NK-92 treated with Interleukin-12 subunit alpha and Interleukin-12 subunit beta, amount 100 ng/mL, for 24 hours (cell line): ENCODE measurements around the gene ATP6V1B1.

Experiments
- DNase-seq: peaks from one replicate; lab custom pipeline; 2025; lab: John Stamatoyannopoulos, UW

Gene ATP6V1B1

DNA sequence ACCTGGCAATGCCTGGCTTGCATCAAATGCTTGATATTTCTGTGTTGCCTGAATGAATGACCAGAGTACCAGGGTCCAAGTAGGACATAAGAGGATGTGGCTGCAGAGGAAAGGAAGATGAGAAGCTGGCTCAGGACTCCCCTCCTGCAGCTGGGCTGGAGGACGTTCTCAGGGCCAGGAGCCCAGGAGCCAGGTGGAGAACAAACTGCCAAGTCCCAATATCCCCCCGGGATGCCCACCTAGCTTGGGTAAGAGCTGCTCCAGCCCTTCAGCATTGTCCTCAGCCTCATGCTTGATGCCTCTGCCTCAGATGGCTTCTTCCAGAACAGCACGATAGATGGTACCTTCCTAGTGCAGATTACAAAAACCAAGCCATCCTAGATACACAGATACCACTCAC, 8.6 kb upstream of the ATP6V1B1 start:
- DNase-seq: no peak

DNA sequence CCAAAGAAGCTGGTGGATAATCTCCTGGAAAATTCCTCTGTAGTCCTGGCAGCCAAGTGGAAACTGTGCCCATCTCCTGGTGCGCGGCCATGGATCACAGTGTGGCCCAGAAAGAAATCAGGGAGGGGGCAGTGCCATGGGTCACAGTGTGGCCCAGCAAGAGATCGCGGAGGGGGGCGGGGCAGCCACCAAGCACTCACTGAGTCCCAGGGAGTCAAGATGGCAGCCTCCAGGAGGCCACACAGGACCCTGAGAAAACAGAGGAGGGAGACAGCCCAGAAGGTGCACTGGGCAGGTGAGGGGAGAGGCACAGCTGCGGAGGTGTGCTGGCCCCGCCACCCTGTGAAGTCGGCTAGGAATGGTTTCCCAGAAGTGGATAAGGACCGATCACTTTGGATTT, 8.1 kb upstream of the ATP6V1B1 start:
- DNase-seq: no peak

DNA sequence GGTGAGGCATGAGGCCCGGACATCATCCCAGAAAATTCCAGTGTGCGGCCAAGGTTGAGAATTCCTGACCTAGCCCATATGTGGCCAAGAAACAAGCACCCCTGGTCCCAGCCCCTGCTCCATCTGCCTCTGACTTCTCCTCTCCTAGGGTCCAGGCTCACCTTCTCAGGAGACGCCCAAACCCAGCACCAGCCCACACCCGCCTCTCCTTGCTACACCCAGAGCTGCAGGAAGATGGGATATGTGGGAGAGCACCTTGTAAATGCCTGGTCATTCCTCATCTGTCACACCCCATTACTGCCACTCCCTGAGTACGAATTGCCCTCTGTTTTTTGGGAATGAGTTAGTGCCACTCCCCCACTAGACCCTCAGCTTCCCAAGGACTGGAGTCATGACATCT, 7.3 kb upstream of the ATP6V1B1 start:
- DNase-seq: no peak

DNA sequence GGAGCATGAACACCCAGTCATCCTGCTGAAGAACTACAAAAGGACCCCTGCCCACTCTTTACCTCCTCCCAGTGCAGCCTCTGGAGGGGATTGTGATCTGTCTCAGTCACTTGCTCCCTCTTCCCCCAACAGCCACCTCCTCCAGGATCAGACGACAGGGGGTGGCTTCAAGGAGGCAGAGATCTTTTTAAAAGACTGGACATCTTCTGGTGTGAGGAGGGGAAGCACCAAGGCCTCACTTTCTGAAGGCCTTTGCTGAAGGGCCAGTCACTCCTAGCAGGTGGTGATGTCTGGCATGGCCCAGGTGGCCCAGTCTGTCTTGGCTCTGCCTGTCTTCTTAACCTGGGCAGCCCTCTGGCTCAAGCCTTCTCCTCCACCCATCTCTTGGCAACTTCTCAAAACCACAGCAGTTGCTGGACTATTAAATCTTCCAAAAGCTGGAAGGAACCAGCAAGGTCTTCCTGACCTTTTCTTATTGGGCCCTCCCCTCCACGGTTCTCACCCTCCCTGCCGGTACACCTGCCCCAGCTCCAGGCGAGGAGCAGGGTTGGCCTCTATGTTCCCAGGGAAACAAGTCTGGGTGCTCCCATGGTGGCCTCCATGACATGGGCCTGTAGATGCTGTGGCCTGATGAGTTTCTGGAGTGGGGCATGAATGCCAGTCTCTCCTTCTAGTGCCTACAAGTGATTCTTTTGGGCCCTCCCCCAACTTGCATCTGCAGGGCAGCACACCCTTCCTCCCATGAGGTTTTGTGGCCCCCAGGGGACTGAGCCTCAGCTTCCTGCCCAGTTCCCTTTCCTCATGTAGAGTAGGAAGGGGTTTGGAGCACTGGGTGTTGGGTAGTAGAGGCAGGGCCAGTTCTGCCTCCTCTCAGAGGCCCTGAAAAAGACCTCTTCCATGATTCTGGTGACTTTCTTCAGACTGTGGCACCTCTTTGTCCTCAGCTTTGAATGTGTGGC, 5.0 kb upstream of the ATP6V1B1 start:
- no peak for DNase-seq

DNA sequence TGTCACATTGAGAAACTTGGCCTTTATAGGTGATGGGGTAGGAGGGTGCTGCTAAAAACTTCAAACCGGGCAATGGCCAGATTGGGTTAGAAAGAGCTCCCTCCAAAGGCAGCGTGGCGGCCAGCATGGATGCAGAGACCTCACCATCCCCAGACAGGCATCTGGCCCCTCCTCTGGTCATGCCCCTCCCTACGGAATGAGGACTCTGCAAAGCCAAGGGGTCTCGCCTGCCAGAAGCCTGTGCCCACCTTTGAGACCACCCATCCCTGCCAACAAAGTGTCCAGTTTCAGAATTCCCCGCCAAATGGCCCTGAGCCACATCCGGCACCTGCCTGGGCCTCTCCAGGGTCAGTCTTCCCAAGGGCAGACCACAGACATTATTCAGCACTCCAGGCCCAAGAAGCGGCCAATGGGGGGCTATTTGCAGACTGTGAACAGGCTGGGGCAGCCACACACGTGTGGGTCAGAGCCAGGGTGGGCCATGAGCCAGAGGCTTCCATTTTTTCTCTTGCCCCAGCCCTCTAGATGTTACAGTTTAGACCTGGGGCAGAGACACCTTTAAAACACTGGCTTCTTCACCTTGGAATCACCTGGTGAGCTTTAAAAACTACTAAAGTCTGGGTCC, 4.2 kb upstream of the ATP6V1B1 start:
- no peak for DNase-seq

DNA sequence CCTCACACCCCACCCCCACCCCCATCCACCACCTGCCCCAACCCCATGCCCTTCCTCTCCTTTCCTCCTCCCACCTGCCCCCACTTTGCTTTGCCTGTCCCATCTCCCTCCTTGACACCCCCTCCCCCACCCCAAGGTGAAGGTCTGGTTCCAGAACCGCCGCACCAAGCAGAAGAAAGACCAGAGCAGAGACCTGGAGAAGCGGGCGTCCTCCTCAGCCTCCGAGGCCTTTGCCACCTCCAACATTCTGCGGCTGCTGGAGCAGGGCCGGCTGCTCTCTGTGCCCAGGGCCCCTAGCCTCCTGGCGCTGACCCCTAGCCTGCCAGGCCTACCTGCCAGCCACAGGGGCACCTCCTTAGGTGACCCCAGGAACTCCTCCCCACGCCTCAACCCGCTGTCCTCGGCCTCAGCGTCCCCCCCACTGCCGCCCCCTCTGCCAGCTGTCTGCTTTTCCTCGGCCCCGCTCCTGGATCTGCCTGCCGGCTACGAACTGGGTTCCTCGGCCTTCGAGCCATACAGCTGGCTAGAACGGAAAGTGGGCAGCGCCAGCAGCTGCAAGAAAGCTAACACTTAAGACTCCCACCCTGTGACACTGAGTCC, 3.0 kb upstream of the ATP6V1B1 start:
- no peak for DNase-seq

DNA sequence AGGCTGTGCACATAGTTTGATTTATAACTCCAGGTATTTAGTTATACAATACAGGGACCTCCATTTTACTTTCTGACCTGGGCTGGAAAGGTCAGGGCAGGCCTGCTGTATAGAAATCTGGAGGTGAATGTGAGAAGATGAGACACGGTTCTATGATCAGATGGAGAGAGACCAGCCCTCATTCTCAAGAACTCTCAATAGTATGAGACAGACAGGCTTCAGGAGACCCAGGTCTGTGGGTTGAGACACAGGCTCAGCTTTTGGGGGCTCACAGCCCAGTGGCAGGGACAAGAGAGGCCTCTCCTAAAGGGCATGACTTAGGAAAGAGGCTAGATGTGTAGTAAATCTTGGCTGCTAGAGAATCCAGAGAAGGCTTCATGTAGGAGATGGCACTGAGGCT, 719 bp upstream of the ATP6V1B1 start:
- no peak for DNase-seq

DNA sequence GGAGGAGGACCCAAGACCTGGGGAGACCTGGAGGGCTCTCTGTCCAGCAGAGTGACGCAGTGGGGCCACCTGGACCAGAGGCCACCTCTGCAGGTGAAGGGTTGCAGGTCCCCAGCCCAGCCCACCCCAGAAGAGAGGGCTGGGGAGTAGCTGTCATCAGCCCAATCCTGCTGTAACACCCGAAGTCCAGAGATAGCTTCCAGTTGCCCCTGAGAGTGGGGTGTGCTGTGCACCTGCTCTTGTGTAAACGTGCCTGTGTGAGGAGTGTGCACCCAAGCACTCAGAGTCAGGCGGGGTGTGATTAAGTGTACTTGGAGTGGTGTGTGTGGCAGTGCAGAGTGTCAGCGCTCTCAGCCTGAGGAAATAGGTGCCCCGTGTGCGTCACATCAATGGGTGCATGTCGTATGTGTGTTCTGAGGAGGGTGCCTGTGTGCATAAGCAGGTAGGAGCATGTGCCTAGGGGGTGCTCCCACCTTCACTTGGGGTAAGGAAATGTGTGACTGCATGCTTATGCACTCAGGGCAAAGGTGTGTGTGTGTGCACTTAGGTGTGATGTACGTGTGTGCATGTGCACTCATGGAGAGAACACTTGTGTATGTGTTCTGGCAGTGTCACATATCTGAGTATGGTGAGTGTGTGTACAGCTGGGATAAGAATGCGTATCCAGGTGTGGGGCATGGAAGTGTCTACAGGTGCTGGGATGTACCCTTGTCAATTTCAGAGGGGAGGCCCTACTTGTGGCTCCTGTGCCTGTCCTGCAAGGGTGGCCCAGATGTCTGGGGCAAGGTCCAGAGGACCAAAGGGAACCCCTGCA, 672 bp downstream of the ATP6V1B1 start:
- DNase-seq: no peak

DNA sequence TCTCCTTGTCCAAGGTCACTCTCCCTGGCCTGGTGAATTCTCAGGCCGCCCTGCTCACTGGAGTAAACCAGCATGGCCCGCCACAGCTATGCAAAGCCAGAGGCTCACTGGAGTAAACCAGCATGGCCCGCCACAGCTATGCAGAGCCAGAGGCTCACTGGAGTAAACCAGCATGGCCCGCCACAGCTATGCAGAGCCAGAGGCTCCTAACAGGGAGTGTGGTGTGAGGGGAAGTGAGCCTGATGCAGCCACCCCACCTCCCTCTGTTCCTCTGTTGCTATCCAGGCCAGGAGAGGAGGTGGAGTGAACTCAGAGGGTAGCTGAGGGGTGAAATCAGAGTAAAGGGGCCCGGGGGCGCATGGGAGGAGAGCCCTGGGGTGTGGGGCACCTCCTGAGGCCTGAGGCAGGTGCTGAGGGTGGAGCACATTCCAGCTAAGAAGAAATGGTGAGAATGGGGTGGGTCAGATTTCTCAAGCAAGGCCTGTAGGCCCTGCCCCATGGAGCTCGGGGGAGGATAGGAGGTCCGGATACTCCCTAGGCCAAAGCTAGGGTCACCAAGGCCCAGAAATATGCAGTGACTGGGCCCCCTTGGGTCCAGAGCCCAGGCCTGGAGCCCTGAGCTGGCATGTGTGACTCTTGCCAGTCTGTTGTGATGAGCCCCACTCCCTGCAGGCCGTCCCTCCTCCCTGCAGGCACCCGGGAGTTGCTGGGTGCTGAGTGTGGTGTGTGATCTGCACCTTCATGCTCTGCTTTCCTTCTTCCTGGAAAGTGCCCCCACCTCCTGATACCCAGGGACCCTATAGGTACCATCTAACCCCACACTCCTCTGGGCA, 1.5 kb downstream of the ATP6V1B1 start:
- no peak for DNase-seq

DNA sequence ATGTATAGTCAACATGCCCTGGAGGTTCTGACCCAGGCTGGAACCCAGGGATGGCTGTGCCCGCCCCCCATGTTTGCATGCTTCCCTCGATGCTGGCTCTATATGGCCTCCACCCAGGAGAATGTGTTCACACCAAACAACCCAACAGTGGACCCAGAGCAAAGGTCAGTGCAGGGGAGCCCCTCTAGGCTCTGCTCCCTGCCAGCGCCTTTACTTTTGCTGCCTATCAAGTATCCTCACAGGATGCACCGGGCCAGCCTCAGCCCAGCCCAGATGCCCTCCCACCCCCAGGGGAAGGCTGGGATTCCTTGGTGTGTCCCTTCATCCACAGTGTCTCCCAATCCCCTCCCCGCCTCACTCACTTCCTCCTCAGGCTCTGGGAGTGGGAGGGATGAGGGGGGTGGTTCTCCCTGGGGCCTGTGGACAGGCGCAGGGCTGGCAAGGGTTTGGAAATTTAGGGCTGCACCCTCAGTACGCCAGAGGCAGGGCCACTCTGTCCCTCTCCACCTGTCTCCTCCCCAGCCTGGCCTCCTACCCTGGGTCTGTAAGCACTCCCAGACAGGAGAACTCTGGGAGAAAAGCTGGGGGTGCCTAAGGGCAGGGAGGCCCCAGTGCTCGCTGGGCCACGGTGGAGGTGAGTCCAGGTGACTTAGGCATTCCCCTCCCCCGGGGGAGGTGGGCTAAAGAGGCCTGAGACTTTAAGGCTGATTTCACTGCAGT, 2.3 kb downstream of the ATP6V1B1 start:
- DNase-seq: no peak

DNA sequence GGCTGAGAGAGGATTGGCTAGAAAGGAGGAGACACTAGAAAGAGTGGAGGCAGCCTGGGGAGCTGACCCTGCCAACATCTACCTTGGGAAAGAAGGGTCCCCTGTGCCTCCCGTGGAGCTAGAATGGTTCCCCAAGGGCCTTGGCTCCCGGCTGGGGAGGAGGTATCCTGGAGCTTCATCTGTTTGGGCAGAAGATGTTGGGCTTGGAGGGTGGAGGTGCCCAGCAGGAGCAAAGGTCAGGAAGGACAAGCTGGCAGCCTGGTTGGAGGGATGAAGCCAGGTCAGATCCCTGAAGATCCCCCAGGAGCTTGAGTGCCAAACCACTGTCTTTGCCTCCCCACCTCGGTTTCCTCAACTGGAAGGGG, 2.9 kb downstream of the ATP6V1B1 start:
- DNase-seq: no peak

DNA sequence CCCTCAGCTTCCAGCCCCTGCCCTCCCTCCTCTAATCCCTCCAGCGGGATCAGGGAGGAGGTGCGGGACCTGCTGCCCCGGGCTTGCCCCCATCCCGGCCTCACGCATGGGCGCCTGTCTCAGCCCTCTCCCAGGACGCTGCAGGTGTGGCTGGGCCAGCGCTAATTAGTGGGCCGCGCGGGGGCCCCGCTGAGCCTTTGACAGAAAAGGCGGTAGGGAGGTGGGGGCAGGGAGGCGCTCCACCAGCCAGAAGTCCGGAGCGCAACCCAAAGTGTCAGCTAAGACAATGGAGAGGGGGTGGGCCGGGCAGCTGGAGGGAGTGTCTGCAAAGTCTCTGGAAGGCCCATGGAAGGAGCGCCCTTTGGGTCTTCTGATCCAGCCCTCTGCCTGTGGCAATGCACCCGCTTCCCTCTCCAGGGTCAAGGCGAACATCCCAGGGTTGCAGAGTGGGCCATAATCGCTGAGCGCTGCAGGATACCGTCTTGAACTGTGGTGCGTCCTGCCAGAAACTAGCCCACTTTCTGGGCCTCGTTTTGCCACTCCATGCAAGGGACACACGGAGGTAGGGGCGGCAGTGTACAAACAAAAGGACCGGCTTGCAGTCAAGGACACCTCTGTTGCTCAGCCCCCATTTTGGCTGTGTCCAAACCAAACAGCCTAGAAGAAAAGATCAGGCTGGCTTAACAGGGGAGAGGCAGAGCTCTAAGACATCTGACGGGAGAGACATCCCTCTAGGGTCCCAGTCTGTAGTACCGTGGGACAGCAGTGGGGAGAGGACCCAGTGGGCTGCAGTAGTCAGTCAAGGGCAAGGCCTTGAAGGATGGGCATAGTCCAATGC, 3.5 kb downstream of the ATP6V1B1 start:
- DNase-seq: no peak

DNA sequence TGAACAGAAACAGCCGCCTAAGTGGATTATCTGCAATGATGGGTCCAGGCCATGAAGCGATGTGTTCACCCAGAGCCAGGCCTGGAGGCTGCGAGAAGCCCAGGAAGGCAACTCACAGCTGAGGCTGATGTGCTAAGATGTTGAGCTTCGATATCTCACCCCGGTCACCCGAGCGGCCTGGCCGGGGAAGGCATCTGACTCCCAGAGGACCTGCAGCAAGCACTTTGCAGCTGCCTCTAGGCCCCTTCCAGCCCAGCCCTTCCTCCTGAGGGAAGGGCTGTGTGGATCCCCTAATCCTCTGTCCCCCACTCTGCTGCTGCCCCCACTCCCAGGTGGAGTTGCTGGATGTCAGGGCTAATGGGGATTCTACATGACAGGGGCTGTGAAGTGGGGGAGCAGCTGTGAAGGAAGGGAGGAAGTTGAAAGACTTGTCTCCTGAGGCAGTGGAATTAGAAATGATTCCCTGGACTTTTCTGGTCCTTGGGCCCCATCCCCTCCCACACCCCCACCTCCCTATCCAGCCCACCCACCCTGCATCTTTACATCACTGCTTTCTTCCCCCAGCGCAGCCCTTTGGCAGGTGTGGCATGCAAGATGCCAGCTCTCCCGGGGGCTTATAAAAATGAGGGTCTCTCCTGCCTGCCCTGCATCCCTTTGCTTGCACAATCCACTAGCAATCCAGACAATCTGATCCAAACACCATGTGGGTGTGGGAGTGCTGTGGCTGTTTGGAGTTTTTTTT, 4.3 kb downstream of the ATP6V1B1 start:
- no peak for DNase-seq

DNA sequence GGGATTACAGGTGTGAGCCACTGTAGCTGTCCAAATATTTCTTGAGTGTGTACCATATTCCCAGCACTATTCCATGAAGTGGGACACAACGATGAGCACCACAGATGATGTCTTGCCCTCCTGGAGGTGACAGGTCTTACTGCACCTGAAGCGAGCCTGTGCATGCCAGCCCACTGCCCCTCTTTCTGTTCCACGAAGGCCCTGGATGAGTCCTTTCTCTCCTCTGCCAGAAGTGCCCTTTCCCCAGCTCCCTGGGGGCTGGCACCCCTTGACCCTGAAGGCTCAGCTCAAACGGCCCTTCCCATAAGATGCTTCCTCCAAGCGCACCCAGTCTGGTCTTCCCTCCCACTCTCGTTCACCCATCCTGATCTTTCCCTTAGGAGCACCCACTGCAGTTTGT, 5.5 kb downstream of the ATP6V1B1 start:
- no peak for DNase-seq

DNA sequence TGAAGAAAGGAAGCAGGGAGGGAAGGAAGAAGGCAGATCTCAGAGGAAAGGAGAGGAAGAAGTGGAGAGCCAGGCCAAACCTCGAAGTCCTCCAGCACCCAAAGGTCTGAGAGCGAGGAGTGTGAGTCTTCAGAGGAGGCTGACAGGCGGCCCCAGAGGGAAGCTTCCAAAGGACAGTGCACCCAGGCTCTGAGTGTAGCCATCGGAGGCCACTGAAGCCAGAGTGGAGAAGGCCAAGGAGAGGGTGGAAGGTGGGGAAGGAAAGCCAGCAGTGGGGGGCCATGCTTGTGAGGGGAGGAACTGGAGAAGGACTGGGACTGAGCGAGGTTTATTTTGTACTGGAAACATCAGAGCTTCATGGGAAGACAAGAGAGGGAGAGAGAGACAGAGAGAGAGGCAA, 6.0 kb downstream of the ATP6V1B1 start:
- no peak for DNase-seq

DNA sequence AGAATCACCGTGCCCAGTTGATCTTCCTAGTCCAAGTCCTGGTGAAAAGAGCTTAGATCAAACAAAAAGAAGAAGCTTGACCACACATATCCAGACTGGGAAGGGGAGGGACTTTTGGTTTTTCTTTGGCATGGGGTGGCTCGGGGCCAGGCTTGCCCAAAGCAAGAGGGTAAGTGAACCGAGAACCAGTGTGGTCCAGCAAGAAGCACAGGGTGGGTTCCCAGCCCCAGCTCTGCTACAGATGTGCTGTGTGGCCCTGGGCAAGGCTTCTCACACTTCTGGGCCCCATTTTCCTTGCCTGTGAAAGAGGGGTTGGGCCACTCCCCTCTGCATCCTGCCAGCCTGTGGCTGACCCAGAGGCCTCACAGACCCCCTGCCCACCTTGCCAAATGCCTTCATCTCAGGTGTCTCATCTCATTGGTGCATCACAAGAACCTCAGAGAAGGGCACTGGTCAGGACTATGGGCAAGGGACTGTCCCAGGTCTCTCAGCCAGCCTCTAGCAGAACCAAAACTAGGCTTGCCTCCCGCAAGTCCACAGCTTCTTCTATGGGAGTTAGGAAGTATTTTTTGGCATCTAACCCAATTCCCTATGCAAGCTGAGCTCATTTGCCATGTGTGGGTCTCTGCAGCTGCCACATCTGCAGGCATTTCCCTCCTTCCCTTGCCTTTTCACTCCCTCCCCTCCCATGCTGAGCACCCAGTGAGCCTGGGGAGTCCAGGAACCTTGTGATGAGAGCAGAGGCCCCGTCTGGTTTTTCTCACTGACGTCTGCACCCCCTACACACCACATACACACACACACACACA, 6.9 kb downstream of the ATP6V1B1 start:
- DNase-seq: no peak

DNA sequence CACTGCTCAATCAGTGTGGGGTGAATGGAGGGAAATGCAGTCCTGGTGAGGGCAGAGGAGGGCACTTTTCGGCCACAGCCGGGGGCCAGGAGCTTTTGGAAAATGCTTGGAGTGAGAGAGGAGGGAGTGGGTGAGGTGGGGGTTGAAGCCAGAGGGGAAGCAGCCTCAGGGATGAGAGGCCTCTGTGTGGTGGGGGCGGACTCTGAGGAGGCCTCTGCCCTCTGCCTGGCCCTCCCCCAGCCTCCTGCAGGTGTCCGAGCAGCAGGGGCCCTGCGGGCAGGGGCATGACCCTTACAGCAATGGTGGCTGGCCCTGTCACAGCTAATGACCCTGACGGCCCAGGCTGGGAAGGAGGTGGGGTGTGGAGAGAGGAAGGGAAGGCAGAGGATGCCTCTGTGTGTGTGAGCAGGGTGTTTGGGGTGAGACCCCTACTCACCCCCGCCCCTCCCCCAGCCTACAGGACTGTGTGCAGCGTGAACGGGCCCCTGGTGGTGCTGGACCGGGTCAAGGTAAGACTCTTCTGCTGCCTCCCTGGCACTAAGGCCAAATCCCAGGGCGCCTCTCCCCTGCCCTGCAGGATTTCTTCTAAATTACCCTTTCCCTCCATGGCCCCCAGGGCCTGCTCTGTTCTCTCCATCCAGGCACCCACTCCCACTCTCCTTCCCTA, 7.6 kb downstream of the ATP6V1B1 start:
- DNase-seq: no peak
